SJCRH30 (cell line): Measurements from ENCODE around the gene MICAL2. TPM values are rescaled to one million over a fixed set of nuclear protein-coding genes. Genes with fewer than 3 reads are reported as not detected.

Experiments used
- DNase-seq, 2 experiments: peaks; one replicate each; pipeline ENCODE4 v3.0.0-alpha.2; 2015 to 2020
- H3K27ac ChIP-seq: fragments of 250-450 bp; sonication (Bioruptor Pico); 2 replicates; pipeline ENCODE4 v1.5.1; 2020; ENCODE audit warnings: mild to moderate bottlenecking, moderate library complexity
- H3K27me3 ChIP-seq: fragments of 250-450 bp; sonication (Bioruptor Pico); 2 replicates; pipeline ENCODE4 v1.5.1; 2020; ENCODE audit warnings: mild to moderate bottlenecking, moderate library complexity
- H3K36me3 ChIP-seq: fragments of 250-450 bp; sonication (Bioruptor Pico); 2 replicates; pipeline ENCODE4 v1.5.1; 2020; ENCODE audit warnings: mild to moderate bottlenecking, moderate library complexity
- H3K4me1 ChIP-seq: fragments of 250-450 bp; sonication (Bioruptor Pico); 2 replicates; pipeline ENCODE4 v1.5.1; 2020; ENCODE audit warnings: mild to moderate bottlenecking, moderate library complexity
- H3K4me3 ChIP-seq: fragments of 250-450 bp; sonication (Bioruptor Pico); 2 replicates; pipeline ENCODE4 v1.5.1; 2020; ENCODE audit warnings: mild to moderate bottlenecking, moderate library complexity
- H3K9me3 ChIP-seq: fragments of 250-450 bp; sonication (Bioruptor Pico); replicated peaks from 2 replicates; pipeline ENCODE4 v1.5.1; 2020; ENCODE audit warnings: mild to moderate bottlenecking, moderate library complexity
- total RNA-seq: library from RNA; depleted of rRNA; stranded (reverse); fragments of >200 nt; shearing (Covaris generic); gene quantifications from 2 replicates; pipeline ENCODE4 v1.2.3, GENCODE V29; 2014

Gene MICAL2
- total RNA-seq, 1 experiment from 2014 or later: 7.8 TPM

DNA sequence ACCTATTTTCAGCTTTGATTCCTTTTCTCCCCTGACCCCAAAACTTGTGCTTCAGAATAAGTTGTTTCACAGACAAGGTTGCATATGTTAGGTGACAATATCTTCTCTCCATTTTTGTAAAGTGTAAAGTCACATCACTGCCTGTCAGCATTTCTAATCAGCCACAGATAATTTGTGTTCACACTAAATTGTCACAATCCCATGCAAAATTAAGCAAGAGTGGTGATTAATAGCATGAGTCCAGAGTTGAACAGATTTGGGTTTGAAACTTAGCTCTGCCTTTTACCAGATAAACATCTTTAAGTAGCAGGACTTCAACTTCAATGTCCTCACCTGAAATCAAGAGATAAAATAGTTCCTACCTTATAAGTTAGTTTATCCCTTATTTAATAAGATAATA is 80.1 kb downstream of the MICAL2 start:
- DNase-seq: no peak
- Histone ChIP-seq H3K27me3 (no peaks in the 10 kb centered on the region), H3K4me3 (no peak overlapping the region), H3K27ac (no peak overlapping the region), H3K4me1 (peaks cover 38% of the 10 kb centered on the region), H3K36me3 (no peaks in the 10 kb centered on the region), H3K9me3 (no peaks in the 10 kb centered on the region)

DNA sequence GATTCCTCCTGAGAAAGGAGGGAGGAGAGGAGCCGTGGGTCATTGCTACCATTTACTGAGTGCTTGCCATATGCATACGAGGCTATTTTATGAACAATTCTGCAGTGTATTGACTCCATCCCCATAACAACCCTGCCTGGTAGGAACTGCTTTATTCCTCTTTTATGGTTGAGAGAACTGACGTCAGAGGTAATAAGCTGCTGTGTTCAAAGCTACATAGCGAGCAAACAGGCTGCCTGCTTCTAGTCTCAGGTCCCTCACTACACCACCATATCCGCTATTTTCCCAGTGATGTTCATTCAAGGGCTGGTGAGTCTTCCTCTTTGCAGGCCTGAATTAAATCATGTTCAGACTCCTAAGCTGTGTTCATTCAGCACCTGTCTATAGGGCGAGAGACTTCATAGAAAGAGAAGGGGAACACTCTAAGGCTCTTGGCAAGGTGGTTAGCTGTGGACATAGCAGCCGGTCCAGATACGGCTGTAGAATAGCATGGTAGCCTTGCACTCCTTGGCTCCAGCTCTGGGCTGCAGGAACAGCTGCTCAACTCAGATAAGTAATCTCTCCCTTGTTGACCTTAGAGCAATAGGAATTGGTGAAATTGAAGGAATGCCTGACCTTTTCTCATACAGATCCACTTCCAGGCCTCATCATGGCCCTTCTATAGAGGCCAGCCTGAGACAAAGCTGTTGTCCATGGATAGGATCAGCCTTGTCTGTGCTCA is 82.6 kb downstream of the MICAL2 start:
- H3K36me3 ChIP-seq: no peaks in the 10 kb centered on the region
- H3K27me3 ChIP-seq: no peaks in the 10 kb centered on the region
- no peak for DNase-seq
- no peaks in the 10 kb centered on the region for H3K9me3 ChIP-seq
- no peak overlapping the region for H3K27ac ChIP-seq
- H3K4me3 ChIP-seq: no peak overlapping the region
- peaks cover 14% of the 10 kb centered on the region for H3K4me1 ChIP-seq

DNA sequence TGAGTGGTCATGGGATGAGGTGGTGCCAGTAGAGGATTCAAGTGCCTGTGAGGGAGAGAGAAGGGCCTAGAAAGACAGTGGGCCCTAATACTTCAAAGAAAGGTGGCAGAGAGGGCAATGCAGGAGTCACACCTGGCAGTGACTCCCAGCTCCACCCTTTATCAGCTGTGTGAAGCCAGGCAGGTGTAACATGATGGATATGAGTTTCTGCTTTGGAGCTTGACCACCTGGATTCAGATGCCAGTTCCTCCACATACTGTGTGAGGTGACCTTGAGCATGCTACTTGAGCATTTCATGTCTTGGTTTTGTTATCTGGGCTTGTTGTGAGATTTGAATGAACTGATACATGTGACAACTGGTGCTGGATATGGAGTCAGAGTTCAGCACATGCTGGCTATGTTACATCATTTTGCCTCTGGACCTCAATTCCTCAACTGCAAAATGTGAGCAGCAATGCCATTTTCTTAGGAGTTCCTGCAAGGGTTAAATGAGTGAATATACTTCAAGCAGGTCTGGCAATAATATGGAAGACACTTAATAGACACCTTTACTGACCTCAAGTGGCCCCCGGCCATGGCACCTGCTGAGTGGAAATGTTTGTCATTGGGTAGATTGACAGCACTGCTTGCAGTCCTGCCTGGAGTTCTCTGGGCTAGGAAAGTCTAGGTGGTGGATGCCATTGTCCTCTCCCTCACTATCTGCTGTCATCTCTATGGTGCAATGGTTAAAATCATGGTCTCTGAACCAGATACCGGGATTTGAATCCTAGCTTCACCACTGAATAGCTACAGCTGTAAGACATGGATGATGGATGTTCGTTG is 83.3 kb downstream of the MICAL2 start:
- H3K4me3 ChIP-seq: no peak overlapping the region
- peaks cover 11% of the 10 kb centered on the region; the same call in 1 of the 2 replicates for H3K4me1 ChIP-seq
- H3K9me3 ChIP-seq: no peaks in the 10 kb centered on the region
- H3K27me3 ChIP-seq: no peaks in the 10 kb centered on the region
- no peak overlapping the region for H3K27ac ChIP-seq
- no peaks in the 10 kb centered on the region for H3K36me3 ChIP-seq
- no peak for DNase-seq

GRCh38 chr11:12195768-12196167 is 85.4 kb downstream of the MICAL2 start:
- Histone ChIP-seq H3K36me3 (no peaks in the 10 kb centered on the region), H3K27me3 (no peaks in the 10 kb centered on the region), H3K27ac (no peak overlapping the region), H3K4me3 (no peak overlapping the region), H3K4me1 (peaks cover 8% of the 10 kb centered on the region; the same call in 1 of the 2 replicates), H3K9me3 (no peaks in the 10 kb centered on the region)
- DNase-seq: no peak

- DNase-seq: no peak
- Histone ChIP-seq H3K4me3 (no peak overlapping the region), H3K27me3 (no peaks in the 10 kb centered on the region), H3K27ac (no peak overlapping the region), H3K4me1 (peaks cover 14% of the 10 kb centered on the region; the same call in 1 of the 2 replicates), H3K36me3 (no peaks in the 10 kb centered on the region), H3K9me3 (no peaks in the 10 kb centered on the region)
These were observed 85.9 kb downstream of the MICAL2 start for GRCh38 chr11:12196308-12196707.

GRCh38 chr11:12196872-12197271 is 86.5 kb downstream of the MICAL2 start:
- Histone ChIP-seq H3K27ac (no peak overlapping the region), H3K4me1 (peaks cover 16% of the 10 kb centered on the region; the same call in 1 of the 2 replicates), H3K36me3 (no peaks in the 10 kb centered on the region), H3K4me3 (no peak overlapping the region), H3K9me3 (no peaks in the 10 kb centered on the region), H3K27me3 (no peaks in the 10 kb centered on the region)
- DNase-seq: no peak

GRCh38 chr11:12198251-12199222 is 88.1 kb downstream of the MICAL2 start:
- DNase-seq: no peak
- Histone ChIP-seq H3K36me3 (no peaks in the 10 kb centered on the region), H3K27ac (no peak overlapping the region), H3K9me3 (no peaks in the 10 kb centered on the region; the same call in 1 of the 2 replicates), H3K4me3 (no peak overlapping the region), H3K27me3 (no peaks in the 10 kb centered on the region), H3K4me1 (peaks cover 16% of the 10 kb centered on the region; the same call in 1 of the 2 replicates)

DNA sequence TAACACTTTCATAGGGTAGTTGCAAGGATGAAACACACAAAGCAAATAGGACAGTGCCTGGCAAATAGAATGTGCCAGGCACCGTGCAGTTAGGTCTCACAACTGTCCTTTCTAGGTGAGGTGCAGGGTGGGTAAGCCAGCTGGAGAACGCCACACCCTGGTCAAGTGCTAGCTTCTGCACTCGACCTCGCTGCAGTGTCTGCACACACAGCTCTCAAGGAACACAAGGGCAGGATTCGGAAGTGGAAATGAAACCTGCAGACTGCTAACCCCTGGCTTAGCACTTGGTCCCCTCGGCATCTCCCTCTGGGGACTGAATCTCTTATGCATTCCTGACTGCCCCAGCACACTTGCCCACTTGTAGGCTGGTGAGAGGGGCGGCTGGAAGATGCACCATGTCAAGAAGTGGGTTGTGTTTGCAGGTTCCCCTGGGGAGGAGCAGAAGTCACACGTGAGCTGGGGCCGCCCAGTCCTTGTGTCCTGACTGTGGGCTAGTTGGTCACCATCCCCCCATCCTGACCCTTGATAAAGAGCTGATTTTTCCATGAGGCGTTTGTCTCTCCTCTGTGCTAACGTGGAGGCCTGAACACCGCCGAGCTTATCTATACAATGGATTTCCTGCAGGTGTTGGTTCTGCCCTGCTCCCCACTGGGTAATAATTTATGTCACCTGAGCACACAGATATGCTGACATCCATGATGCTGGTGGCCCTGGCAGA is 89.0 kb downstream of the MICAL2 start:
- no peak for DNase-seq
- H3K27ac ChIP-seq: no peak overlapping the region
- no peaks in the 10 kb centered on the region for H3K36me3 ChIP-seq
- H3K4me3 ChIP-seq: no peak overlapping the region
- no peaks in the 10 kb centered on the region for H3K27me3 ChIP-seq
- no peaks in the 10 kb centered on the region; the same call in 1 of the 2 replicates for H3K9me3 ChIP-seq
- H3K4me1 ChIP-seq: peaks cover 16% of the 10 kb centered on the region; the same call in 1 of the 2 replicates

DNA sequence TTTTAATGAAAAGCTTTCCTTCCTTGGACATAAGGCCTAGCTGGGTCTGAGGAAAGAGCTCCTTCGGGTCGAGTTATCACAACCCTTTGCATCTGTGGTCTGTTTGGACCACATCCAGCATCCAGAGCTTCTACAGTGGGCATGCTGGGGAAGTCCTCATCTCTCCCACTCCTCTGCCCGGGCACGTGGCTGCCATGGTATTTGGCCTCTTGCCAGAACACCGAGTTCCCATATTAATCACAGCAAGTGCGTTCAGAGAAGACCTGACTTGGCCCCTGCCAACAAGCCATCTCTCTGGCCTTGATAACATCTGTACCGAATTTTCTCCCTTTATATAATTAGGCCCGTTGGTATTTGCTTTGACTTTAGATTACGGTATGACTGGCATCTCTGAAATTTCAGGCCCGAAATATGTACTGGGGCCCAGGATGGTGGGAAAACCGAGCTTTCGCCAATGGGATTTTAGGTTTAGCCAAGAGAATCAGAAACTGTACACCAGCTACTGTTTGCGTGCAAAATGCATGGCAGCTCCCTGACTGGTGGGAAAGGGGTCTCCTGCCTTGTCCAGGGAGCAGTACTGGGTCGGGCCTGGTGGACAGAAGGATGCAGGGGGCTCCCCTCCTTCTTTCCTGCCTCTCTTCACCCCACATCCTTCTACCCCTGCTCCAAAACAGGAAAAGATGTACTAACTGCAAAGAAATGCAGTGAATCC is 90.0 kb downstream of the MICAL2 start:
- no peak overlapping the region for H3K4me3 ChIP-seq
- DNase-seq: peak in 1 of 2 experiments; percentile 41
- no peaks in the 10 kb centered on the region; the same call in 1 of the 2 replicates for H3K9me3 ChIP-seq
- no peaks in the 10 kb centered on the region for H3K27me3 ChIP-seq
- no peaks in the 10 kb centered on the region for H3K36me3 ChIP-seq
- peak overlapping the region; percentile 42 for H3K27ac ChIP-seq
- H3K4me1 ChIP-seq: peaks cover 16% of the 10 kb centered on the region; the same call in 1 of the 2 replicates

GRCh38 chr11:12200991-12201985 is 90.9 kb downstream of the MICAL2 start:
- no peak for DNase-seq
- Histone ChIP-seq H3K27me3 (no peaks in the 10 kb centered on the region), H3K36me3 (no peaks in the 10 kb centered on the region), H3K9me3 (no peaks in the 10 kb centered on the region; the same call in 1 of the 2 replicates), H3K4me3 (no peak overlapping the region), H3K4me1 (peaks cover 16% of the 10 kb centered on the region; the same call in 1 of the 2 replicates), H3K27ac (peak overlapping the region; percentile 42)

- H3K4me3 ChIP-seq: no peak overlapping the region
- DNase-seq: no peak
- no peak overlapping the region for H3K27ac ChIP-seq
- H3K27me3 ChIP-seq: no peaks in the 10 kb centered on the region
- no peaks in the 10 kb centered on the region; the same call in 1 of the 2 replicates for H3K9me3 ChIP-seq
- H3K4me1 ChIP-seq: peaks cover 16% of the 10 kb centered on the region; the same call in 1 of the 2 replicates
- no peaks in the 10 kb centered on the region for H3K36me3 ChIP-seq
These were observed 92.4 kb downstream of the MICAL2 start for GRCh38 chr11:12202661-12203310.

DNA sequence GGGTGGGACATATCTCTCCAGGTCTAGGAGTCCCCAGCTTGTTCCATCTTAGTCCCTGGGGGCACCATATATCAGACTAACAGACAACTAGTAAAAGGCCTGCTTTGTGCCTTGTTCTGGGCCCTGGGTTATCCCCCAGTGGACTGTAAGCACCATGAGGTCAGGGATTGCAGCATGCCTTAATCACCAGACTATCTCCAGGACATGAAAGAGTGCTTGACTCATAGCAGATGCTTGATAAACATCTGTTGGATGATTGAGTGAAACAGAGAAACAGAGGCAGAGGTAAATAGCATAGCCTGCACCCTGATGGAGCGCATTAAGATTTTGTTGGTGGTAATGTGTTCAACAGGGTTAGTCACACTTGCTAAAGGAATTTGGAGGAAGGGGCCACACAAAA is 94.1 kb downstream of the MICAL2 start:
- H3K27ac ChIP-seq: no peak overlapping the region

More for the DNA sequence above, 94.1 kb downstream of the MICAL2 start:
- Histone ChIP-seq H3K4me1 (peaks cover 16% of the 10 kb centered on the region; the same call in 1 of the 2 replicates), H3K9me3 (no peaks in the 10 kb centered on the region; the same call in 1 of the 2 replicates), H3K4me3 (no peak overlapping the region), H3K36me3 (no peaks in the 10 kb centered on the region), H3K27me3 (no peaks in the 10 kb centered on the region)
- no peak for DNase-seq
